Measurements from ENCODE around the gene PRSS56.
"Not testable (repeated sequence)": the region's sequence is repeated elsewhere in the genome, so short reads cannot be mapped to it uniquely, and the experiment has no call there.

PRSS56 gene

GRCh38 chr2:232541961-232542714 lies 21.9 kb downstream of the PRSS56 start:
- DNase-seq (ENCODE audit: low read depth): no peak

GRCh38 chr2:232542715-232543467 lies 22.7 kb downstream of the PRSS56 start:
- no peak for DNase-seq (ENCODE audit: low read depth)

GRCh38 chr2:232543491-232543890 lies 23.3 kb downstream of the PRSS56 start:
- DNase-seq (ENCODE audit: low read depth): no peak

GRCh38 chr2:232543928-232544631 lies 23.9 kb downstream of the PRSS56 start:
- DNase-seq (ENCODE audit: low read depth): no peak

- DNase-seq (ENCODE audit: low read depth): no peak
Observed at GRCh38 chr2:232544674-232545073, 24.5 kb downstream of the PRSS56 start.

- DNase-seq (ENCODE audit: low read depth): no peak
Observed at GRCh38 chr2:232545511-232546375, 25.6 kb downstream of the PRSS56 start.

GRCh38 chr2:232547991-232548390 lies 27.8 kb downstream of the PRSS56 start:
- DNase-seq (ENCODE audit: low read depth): no peak

GRCh38 chr2:232549655-232550353 lies 29.6 kb downstream of the PRSS56 start:
- no peak for DNase-seq (ENCODE audit: low read depth)

GRCh38 chr2:232550354-232551249 lies 30.4 kb downstream of the PRSS56 start, which contains the start of the genes EIF4E2 and TIGD1:
Gene EIF4E2 (plus strand): TSS chr2:232550689. CDS start chr2:232550725, 36 bp downstream.
Gene TIGD1 (minus strand): TSS chr2:232550557. CDS start chr2:232549882, 675 bp downstream.
- peak; percentile 75 for DNase-seq (ENCODE audit: low read depth)

- no peak for DNase-seq (ENCODE audit: low read depth)
Observed at GRCh38 chr2:232551250-232551638, 31.1 kb downstream of the PRSS56 start.

GRCh38 chr2:232551776-232552175 lies 31.6 kb downstream of the PRSS56 start:
- DNase-seq (ENCODE audit: low read depth): no peak

- no peak for DNase-seq (ENCODE audit: low read depth)
Observed at GRCh38 chr2:232556426-232556825, 36.2 kb downstream of the PRSS56 start.

GRCh38 chr2:232562515-232563151 lies 42.4 kb downstream of the PRSS56 start:
- no peak for DNase-seq (ENCODE audit: low read depth)

- no peak for DNase-seq (ENCODE audit: low read depth)
Observed at GRCh38 chr2:232563580-232563979, 43.4 kb downstream of the PRSS56 start.

GRCh38 chr2:232567721-232568120 lies 47.5 kb downstream of the PRSS56 start:
- no peak for DNase-seq (ENCODE audit: low read depth)

- peak; percentile 86 for DNase-seq (ENCODE audit: low read depth)
Observed at GRCh38 chr2:232568161-232568560, 48.0 kb downstream of the PRSS56 start.

GRCh38 chr2:232569541-232569940 lies 49.4 kb downstream of the PRSS56 start:
- DNase-seq (ENCODE audit: low read depth): no peak

- not testable (repeated sequence) for DNase-seq (ENCODE audit: low read depth)
Observed at GRCh38 chr2:232570481-232570880, 50.3 kb downstream of the PRSS56 start.

- no peak for DNase-seq (ENCODE audit: low read depth)
Observed at GRCh38 chr2:232571026-232571474, 50.9 kb downstream of the PRSS56 start.
